ENCODE results near the gene ZNF562. TPM values are rescaled to one million over a fixed set of nuclear protein-coding genes. Genes with fewer than 3 reads are reported as not detected.

Gene ZNF562
- total and polyA plus RNA-seq, 8 donors, result 3.4 to 45.9 (median 16.7) TPM

GRCh38 chr19:9640956-9641355 is 33.9 kb downstream of the ZNF562 start:
- DNase-seq, result no peak
- no peak overlapping the region for H3K4me3 ChIP-seq
- no peak overlapping the region for H3K27ac ChIP-seq
- TF ChIP-seq CTCF (IDR thresholded peaks at IDR 0.05) (no peak), EP300 (IDR thresholded peaks at IDR 0.05) (no peak), POLR2A (IDR thresholded peaks at IDR 0.05) (no peak), POLR2AphosphoS5 (IDR thresholded peaks at IDR 0.05) (no peak)
- H3K27me3 ChIP-seq, result no peaks in the 10 kb centered on the region
- WGBS, 5 donors, result 42 to 68% (median 48%) methylated on average over 1 of the region's 1 CpG
- peaks cover 15 to 65% (median 42%) of the 10 kb centered on the region in 4 donors for H3K36me3 ChIP-seq
- peaks cover 0 to 18% (median 10%) of the 10 kb centered on the region in 4 donors for H3K9me3 ChIP-seq
- intact Hi-C loops (cut with DNase I; ENCODE audit: low total_unique reads), result no loop called here
- H3K4me1 ChIP-seq, result no peaks in the 10 kb centered on the region

- H3K27me3 ChIP-seq, result no peaks in the 10 kb centered on the region
- 93 to 99% (median 96%) methylated on average over 5 of the region's 5 CpGs for WGBS, 5 donors
- no peak for DNase-seq
- no peak overlapping the region for H3K4me3 ChIP-seq
- H3K9me3 ChIP-seq, result peaks cover 0 to 12% (median under 1%) of the 10 kb centered on the region in 4 donors
- intact Hi-C loops (cut with DNase I; ENCODE audit: low total_unique reads), result no loop called here
- peaks cover 8 to 62% (median 50%) of the 10 kb centered on the region in 4 donors for H3K36me3 ChIP-seq
- TF ChIP-seq EP300 (IDR thresholded peaks at IDR 0.05), result no peak
- TF ChIP-seq POLR2A (IDR thresholded peaks at IDR 0.05), result no peak
- TF ChIP-seq CTCF (IDR thresholded peaks at IDR 0.05), result no peak
- no peak for TF ChIP-seq POLR2AphosphoS5 (IDR thresholded peaks at IDR 0.05)
- no peaks in the 10 kb centered on the region for H3K4me1 ChIP-seq
- H3K27ac ChIP-seq, result no peak overlapping the region
These were observed 38.9 kb downstream of the ZNF562 start for GRCh38 chr19:9636018-9636417.

- WGBS, 5 donors, result 75 to 89% (median 79%) methylated on average over 2 of the region's 2 CpGs
- no peaks in the 10 kb centered on the region for H3K27me3 ChIP-seq
- no peaks in the 10 kb centered on the region for H3K9me3 ChIP-seq
- no peak overlapping the region for H3K4me3 ChIP-seq
- no peak for TF ChIP-seq EP300 (IDR thresholded peaks at IDR 0.05)
- no peak for TF ChIP-seq POLR2A (IDR thresholded peaks at IDR 0.05)
- TF ChIP-seq CTCF (IDR thresholded peaks at IDR 0.05), result no peak
- TF ChIP-seq POLR2AphosphoS5 (IDR thresholded peaks at IDR 0.05), result no peak
- intact Hi-C loops (cut with DNase I; ENCODE audit: low total_unique reads), result loop anchor here (5.0 kb wide), 1 partner anchor 169 kb away; no protein-coding TSS in a partner anchor
- H3K4me1 ChIP-seq, result peaks cover 0 to 10% (median 2%) of the 10 kb centered on the region in 4 donors
- H3K36me3 ChIP-seq, result peaks cover 0 to 11% (median 10%) of the 10 kb centered on the region in 4 donors
- no peak overlapping the region for H3K27ac ChIP-seq
- DNase-seq, result no peak
These were observed 47.0 kb downstream of the ZNF562 start for GRCh38 chr19:9627856-9628255.

- DNase-seq, result peak in 1 of 2 donors; percentile 15
- peaks cover 12 to 41% (median 21%) of the 10 kb centered on the region in 4 donors for H3K4me1 ChIP-seq
- TF ChIP-seq POLR2AphosphoS5 (IDR thresholded peaks at IDR 0.05), result no peak
- no peak for TF ChIP-seq CTCF (IDR thresholded peaks at IDR 0.05)
- TF ChIP-seq POLR2A (IDR thresholded peaks at IDR 0.05), result no peak
- TF ChIP-seq EP300 (IDR thresholded peaks at IDR 0.05), result no peak
- H3K4me3 ChIP-seq, result no peak overlapping the region
- H3K36me3 ChIP-seq, result peaks cover 14 to 21% (median 20%) of the 10 kb centered on the region in 4 donors
- WGBS, 5 donors, result 29 to 48% (median 41%) methylated on average over 2 of the region's 2 CpGs
- H3K9me3 ChIP-seq, result no peaks in the 10 kb centered on the region
- H3K27me3 ChIP-seq, result no peaks in the 10 kb centered on the region
- H3K27ac ChIP-seq, result peak overlapping the region in 2 of 5 donors; percentile 14 to 90
- intact Hi-C loops (cut with DNase I; ENCODE audit: low total_unique reads), result no loop called here
These were observed 52.4 kb downstream of the ZNF562 start for GRCh38 chr19:9622531-9622930.

Data from stomach (tissue), 9 donors.